DMS79 treated with DMSO at 0.1 percent for 48 hours (cell line): ENCODE results near the gene SIGLEC15.
"Not testable (repeated sequence)": the region's sequence is repeated elsewhere in the genome, so short reads cannot be mapped to it uniquely, and the experiment has no call there.

Source experiments
- DNase-seq: peaks from one replicate; lab custom pipeline; 2025; lab: John Stamatoyannopoulos, UW

SIGLEC15 gene

DNA sequence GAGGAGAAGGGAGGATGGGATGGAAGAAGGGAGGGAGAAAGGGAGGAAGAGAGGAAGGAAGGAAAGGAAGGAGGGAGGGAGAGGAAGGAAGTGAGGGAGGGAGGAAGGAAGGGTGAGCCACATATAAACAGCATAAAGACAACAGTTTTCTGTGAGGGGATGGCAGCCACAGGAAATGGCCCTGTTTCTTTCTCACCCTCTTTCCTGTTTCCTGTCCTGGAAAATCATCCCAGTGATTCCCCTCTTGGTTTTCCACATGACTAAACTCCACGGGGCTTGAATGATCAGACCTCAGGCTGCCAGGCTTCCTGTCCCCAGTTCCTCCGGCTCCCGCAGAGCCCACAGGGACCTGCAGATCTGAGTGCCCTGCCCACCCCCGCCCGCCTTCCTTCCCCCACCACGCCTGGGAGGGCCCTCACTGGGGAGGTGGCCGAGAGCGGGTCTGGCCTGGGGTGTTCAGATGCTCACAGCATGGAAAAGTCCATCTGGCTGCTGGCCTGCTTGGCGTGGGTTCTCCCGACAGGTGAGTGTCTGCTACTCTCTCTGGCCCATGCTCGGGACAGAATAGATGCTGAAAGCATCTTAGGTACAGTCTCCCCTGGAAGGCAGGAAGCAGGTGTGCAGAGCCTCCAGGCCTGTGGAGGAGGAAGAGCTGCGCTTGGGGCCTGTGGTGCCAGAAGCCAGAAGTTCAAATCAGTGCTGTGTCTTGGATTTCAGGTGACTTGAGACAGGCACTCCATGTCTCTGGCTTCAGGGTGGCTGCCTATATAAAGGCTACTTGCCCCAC lies at the start of gene SIGLEC15:
SIGLEC15 (plus strand) TSS at position 418 of the 787 bp plus-strand sequence; CDS start at position 472, 54 bp downstream.
- no peak for DNase-seq

- DNase-seq = no peak
Measured at GRCh38 chr18:45775743-45776142, 49.7 kb upstream of the SIGLEC15 start.

DNA sequence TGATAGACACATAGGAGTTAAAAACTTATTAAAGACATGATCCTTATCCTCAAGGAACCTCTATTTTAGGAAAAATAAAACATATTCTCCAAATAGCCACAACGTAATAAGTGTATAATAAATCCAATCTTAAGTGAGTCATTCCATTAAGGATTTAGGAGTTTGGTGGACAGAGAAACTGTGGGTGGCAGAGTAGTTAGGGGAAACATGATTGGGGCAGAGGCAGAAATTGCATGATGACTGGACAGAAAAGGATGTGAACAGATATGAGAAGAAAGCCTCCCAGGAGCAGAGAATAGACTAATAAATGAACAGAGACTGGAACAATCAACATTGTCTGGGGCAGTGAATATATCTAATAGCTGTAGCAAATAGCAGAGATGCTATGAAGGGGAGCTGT lies 48.1 kb upstream of the SIGLEC15 start:
- no peak for DNase-seq

GRCh38 chr18:45780568-45780967 lies 44.9 kb upstream of the SIGLEC15 start:
- DNase-seq = peak; percentile 29

GRCh38 chr18:45782662-45783061 lies 42.8 kb upstream of the SIGLEC15 start:
- no peak for DNase-seq

DNA sequence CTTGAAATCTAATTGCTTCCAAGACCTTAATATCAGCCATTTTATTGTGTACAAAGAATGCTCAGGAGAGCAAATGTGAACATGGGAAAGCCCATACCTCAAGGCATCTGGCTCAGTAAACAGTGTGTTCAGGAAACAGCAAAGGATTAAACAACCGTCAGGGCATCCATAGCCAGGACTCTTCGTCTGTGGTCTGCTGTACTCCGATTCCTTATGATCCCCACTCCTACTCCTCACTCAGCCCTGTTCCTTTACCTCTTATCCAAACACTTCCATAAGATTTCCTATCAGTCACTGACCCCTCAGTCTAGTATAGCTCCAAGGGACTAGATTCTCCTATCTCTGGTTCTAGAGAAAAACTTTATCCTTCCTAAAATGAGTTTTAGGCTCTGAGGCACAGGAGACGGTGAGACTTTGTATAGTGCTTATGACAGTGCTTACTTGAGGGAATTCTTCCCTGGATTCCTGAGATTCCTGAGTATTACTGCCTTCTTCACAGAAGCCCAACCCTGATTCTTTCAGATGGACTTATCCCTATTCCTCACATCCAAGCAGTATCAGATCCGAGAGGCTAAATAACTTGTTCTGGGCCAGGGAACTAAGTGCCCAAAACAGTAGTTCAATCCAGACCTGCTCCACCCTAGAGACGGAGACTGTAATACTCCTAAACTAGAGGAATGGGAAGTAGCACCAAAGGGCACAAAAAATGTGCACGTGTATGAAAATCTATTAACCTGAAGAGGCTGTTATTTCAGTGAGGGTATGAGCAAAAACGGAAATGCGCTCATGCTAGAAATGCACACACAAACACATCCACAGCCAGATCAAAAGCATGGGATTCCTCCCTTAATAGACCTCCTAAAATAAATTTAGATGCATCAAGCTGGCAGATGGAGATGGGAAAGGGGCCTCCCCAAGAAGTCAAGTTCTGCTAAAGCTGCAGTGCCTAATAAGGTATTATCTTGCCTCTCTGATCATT lies 42.1 kb upstream of the SIGLEC15 start:
- no peak for DNase-seq

DNA sequence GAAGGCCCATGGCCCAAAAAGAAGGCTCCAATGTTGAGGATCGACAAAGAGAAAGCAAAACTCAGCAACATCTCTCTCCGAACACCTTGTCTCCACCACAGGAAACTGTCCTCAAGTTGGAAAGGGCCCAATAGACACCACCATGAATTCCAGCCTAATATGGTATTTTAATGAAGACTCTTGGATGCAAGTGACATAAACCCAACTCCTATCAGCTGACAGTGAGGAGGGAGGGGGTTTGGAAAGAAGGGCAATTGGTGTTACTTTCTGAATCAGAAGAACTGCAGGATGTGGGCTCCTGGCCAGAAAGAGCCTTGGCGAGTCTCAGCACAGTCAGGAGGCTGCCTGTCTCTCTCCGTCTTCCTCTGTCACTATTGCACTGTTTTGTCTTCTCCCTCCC lies 40.3 kb upstream of the SIGLEC15 start:
- DNase-seq = no peak

GRCh38 chr18:45786941-45787340 lies 38.5 kb upstream of the SIGLEC15 start:
- no peak for DNase-seq

GRCh38 chr18:45787346-45787745 lies 38.1 kb upstream of the SIGLEC15 start:
- DNase-seq = no peak

GRCh38 chr18:45788861-45789260 lies 36.6 kb upstream of the SIGLEC15 start:
- no peak for DNase-seq

DNA sequence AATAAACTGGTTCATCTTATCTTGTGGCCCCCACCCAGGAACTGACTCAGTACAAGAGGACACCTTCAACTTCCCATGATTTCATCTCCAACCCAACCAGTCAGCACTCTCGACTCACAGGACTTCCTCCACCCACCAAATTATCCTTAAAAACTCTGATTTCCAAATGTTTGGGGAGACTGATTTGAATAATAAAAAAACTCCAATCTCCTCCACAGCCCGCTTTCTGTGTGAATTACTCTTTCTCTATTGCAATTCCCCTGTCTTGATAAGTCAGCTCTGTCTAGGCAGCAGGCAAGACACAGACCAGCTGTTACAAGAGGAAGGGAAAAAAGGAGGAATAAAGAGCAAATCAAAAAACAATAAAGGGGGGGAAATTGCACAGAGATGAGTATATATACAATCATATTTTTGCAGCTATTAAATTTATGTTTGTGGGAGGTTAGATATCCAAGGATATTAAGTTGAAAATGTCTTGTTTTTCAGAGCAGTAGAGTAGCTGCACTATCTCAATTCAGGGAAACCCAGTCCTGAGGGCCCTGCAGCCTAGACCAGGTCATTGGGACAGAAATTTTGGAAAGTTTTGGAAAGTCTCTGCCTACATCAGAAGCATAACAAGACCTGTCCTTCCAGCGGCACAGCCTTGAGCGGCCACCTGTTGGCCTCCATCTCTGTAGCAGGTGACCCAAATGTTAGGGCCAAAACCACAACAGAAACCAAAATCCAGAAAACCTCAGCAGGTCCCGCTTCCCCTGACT lies 32.8 kb upstream of the SIGLEC15 start:
- no peak for DNase-seq

DNA sequence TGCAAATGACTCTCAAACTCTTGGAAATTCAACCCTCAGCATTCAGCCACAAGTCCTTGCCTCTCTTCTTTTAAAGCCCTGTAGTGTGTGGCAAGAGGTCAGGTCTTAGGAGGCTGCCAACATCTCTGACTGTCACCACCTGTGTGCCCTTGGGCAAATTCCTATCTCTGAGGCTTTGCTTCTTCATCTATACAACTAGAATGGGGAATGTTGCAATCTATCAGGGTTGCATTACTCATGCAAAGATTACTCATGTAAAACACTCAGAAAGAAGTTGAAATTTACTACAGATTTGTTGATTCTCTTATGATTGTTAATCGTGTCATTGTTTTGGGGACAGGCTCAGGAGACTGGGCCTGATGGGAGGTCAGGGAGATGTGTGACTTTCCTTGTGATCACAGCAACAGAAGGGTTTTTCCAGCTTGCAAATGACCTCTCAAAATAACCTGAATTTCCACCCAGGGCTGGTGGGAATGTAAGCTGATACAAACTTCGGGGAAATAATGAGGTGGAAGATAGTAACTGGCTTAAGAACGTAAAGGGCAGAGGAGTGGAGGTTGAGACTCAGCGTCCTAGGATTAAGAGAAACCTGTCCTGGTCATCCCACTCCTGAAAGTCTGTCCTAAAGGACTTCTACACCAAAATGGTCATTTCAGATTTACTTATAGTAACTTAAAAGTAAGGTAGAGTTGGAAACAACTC lies 32.1 kb upstream of the SIGLEC15 start:
- DNase-seq = no peak

DNA sequence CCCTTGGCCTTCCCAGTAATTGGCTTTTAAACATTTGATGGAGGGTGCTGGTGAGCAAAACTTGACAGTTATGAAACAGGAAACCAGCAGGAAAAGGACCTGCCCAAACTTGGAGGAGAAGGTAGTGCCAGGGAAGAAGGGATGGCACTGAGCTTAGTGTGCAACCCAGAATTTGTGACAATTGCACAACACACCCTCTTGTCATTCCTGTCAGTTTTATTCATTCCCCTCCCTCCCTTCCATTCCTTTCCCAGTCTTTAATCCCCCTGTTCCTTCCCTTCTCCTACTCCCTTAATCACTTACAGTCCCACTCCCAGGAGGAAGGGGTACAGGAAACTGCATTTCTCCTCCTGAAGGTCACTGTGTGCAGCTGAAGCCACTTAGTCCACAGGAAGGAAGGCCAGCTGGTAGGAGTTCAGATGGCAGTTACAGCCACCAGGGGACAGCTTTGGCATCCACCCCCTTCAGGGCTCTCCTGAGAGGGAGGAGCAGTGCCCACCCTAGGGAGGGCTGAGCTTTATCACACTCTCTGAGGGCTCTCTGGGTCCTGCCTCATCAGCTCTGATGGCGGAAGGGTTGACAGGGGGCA lies 24.0 kb upstream of the SIGLEC15 start:
- no peak for DNase-seq

DNA sequence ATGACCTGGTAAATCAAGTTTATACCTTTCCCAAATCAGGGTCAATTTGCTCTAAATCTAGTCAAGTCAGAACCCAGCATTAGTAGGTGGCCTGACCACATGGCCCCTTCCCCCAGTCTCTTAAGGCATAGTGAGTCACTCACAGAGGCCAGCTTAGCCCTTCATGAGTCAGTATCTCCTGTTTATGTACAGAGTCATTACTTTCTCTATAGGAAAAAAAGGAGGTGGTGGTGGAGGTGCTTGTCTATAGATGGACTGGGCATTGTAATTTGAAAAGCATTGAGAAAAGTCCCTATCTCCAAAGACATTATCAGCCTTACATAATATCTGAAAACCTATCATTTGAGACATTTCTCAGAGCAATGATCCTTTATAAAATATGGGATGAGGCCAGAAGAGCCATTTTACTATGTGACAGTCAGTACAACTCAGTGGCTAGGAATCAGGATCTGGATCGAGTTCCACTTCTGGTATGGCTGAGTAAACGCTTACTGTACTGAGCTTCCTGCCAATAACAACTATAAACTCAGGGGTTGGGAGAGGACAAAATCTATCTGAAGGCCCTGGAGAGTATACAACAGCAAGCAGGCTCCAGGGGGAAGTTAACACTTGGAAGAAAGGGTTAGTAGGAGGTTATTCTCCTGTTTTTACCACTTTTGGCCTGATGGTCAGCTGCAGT lies 22.5 kb upstream of the SIGLEC15 start:
- DNase-seq = no peak

- DNase-seq = no peak
Measured at GRCh38 chr18:45805551-45805950, 19.9 kb upstream of the SIGLEC15 start.

GRCh38 chr18:45806226-45806625 lies 19.2 kb upstream of the SIGLEC15 start:
- no peak for DNase-seq

- peak; percentile 11 for DNase-seq
Measured at GRCh38 chr18:45807144-45807543, 18.3 kb upstream of the SIGLEC15 start.

- not testable (repeated sequence) for DNase-seq
Measured at GRCh38 chr18:45814733-45815132, 10.7 kb upstream of the SIGLEC15 start.

GRCh38 chr18:45817543-45817942 lies 7.9 kb upstream of the SIGLEC15 start:
- DNase-seq = no peak

DNA sequence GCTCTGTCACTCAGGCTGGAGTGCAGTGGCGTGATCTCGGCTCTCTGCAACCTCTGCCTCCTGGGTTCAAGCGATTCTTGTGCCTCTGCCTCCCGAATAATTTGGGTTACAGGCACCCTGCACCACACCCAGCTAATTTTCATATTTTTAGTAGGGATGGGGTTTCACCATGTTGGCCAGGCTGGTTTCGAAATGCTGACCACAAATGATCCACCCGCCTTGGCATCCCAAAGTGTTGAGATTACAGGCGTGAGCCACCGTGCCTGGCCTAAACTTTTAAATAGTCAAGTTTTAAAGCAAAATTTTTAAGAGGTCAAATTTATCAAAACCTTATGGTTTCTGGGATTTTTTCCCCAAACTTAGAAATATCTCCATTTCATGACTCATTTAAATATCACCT lies 6.7 kb upstream of the SIGLEC15 start:
- DNase-seq = not testable (repeated sequence)
